ENCODE measurements around the gene FBXO40. TPM values are rescaled to one million over a fixed set of nuclear protein-coding genes. Genes with fewer than 3 reads are reported as not detected.

FBXO40 gene
- total RNA-seq, 4 donors from 2014 or later, result 0.08 to 0.16 TPM; not detected in 2

DNA sequence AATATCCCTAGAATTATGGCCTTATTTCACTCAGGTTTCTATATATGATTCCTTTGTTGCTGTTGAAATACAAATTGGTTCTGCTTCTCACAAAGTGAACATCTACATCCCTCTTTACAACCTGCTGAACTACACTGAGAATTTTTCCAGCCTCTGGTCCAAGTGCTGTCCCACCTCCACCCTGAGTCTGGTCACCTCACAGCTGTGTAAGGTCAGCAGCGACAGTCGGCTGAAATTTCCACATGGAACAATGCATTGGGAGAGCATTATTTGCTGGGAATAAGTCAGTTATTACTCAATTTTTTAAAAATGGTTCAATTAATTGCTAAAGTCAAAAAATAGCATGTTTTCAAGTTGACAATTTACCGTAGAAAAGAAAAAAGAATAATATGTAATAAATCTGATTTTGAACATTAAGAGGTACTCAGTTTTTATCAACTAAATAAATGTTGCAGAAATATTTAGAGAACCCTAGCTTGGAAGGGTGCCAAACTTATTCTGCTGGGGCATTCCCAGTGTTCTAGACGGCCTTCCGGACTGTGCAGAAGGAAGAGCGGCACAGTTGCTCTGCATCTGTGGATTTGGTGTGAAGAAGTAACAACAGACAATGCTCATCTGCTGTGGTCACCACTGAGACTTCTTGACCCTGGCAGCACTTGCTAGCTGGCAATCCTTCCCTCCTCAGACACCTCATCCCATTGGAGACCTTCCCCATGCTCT, 65.7 kb downstream of the FBXO40 start:
- ATAC-seq, result no peak
- Histone ChIP-seq H3K27ac (no peak overlapping the region), H3K4me3 (peak overlapping the region in 1 of 2 donors; percentile 21), H3K4me1 (no peaks in the 10 kb centered on the region), H3K9me3 (no peaks in the 10 kb centered on the region), H3K36me3 (peaks cover 4 to 16% of the 10 kb centered on the region in 2 donors), H3K27me3 (no peaks in the 10 kb centered on the region)
- TF ChIP-seq POLR2A (IDR thresholded peaks at IDR 0.05) (no peak), EP300 (IDR thresholded peaks at IDR 0.05) (no peak), CTCF (IDR thresholded peaks at IDR 0.05) (no peak), POLR2AphosphoS5 (IDR thresholded peaks at IDR 0.05) (no peak)
- WGBS, 2 donors (ENCODE audit: low coverage in 1 of 2), result 69 to 75% methylated on average over 6 of the region's 6 CpGs

DNA sequence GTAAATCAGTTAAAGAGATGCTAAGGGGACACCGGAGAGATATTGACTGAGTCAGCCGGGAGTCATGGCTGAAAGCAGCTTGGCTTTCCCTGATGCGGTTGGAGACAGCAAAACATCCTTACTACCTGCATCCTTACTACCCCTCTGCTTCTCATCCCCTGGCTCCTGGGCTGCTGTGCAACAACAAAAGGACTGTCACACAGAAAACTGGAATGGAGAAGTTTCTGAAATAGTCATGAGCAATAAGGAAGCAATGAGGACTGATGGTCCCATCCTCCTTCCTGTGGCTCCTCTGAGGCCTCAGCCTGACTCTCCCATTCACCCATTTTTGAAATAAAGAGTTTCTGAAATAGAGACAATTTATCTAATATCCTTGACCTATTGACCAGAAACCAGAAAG, 66.4 kb downstream of the FBXO40 start:
- Histone ChIP-seq H3K27ac (no peak overlapping the region), H3K36me3 (peaks cover 4 to 24% of the 10 kb centered on the region in 2 donors), H3K9me3 (no peaks in the 10 kb centered on the region), H3K27me3 (no peaks in the 10 kb centered on the region), H3K4me1 (no peaks in the 10 kb centered on the region), H3K4me3 (peak overlapping the region in 1 of 2 donors; percentile 32)
- TF ChIP-seq CTCF (IDR thresholded peaks at IDR 0.05) (no peak), POLR2A (IDR thresholded peaks at IDR 0.05) (no peak), POLR2AphosphoS5 (IDR thresholded peaks at IDR 0.05) (no peak), EP300 (IDR thresholded peaks at IDR 0.05) (no peak)
- no peak for ATAC-seq
- WGBS, 2 donors (ENCODE audit: low coverage in 1 of 2), result 100% methylated on average over 2 of the region's 3 CpGs; no CpG with 5 or more reads in 1 of the 2 donors

DNA sequence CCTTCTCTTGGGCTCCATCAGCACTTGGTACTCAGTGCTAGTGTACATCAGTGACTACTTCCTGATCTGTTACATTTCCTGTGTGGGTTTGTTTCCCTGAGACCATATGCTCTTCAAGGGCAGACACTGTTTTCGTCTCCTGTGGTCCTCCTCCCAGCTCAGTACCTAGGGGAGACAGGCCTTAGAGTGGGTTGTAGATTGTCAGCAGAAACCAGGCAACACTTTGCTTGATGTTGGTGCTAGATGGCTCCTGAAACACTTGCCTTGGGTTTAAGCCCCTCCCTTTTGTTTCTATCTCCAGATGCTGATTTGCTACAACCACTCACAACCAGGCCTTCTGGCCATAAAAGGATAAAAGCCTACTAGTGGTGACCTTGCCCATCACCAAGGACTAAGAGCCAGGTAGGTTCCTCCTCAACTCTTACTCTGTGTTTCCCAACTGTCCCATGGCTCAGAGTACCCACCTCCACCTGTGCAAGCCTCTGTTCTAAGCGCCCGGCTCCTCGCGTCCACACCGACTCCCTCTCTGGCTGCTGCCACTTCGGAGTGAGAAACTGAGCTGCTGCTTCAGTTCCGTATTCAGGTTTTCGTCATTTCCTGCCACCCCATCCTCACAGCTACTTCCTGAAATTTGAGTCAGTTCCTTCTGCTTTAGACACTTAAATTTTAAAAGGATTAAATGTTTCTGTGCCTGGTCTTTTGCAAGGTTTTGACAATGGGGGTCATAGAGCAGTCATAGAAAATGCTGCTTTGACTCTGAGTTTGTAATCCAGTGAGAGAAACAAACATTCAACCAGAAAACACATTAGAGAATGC, 67.4 kb downstream of the FBXO40 start, which contains the start of gene HCLS1:
Gene HCLS1, minus strand, starts transcription at position 548 of the 816 bp plus-strand sequence. CDS start 2,556 bp downstream, outside the sequence.
- peak within 1 kb of the TSS in 1 of 2 donors; percentile 32 for H3K4me3 ChIP-seq
- 77 to 98% methylated on average over 7 to 8 of the region's 9 CpGs for WGBS, 2 donors (ENCODE audit: low coverage in 1 of 2)
- peak; percentile 25 for ATAC-seq
- no peaks in the 10 kb centered on the region for H3K9me3 ChIP-seq
- H3K36me3 ChIP-seq, result peaks cover 4 to 33% of the 10 kb centered on the region in 2 donors
- H3K27me3 ChIP-seq, result no peaks in the 10 kb centered on the region
- TF ChIP-seq POLR2A (IDR thresholded peaks at IDR 0.05) (peak; percentile 24 to 48), EP300 (IDR thresholded peaks at IDR 0.05) (no peak), POLR2AphosphoS5 (IDR thresholded peaks at IDR 0.05) (peak; percentile 44), CTCF (IDR thresholded peaks at IDR 0.05) (no peak)
- peak within 1 kb of the TSS in 3 of 4 donors; percentile 50 to 63 (median 54) for H3K27ac ChIP-seq
- peaks cover 0 to 2% (median 0%) of the 10 kb centered on the region in 3 donors for H3K4me1 ChIP-seq

DNA sequence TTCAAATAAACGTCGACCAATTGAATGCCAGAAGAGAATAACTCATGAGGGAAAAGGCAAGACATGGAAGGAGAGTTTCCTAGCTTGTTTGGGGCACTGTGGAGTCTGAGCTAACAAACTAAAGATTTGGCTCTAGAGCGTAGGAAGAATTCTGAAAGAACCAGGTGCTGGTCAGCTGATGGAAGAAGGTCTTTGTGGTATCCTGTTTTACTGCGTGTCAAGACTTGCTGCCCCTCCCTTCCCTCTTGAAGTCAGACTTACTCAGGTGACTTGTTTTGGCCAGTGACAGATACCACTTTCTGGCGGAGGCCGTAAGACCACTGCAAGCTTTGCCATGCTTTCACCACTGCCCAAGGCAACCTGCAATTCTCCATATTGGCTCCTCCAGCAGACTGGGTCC, 68.2 kb downstream of the FBXO40 start:
- 84 to 91% methylated on average over 5 to 6 of the region's 6 CpGs for WGBS, 2 donors (ENCODE audit: low coverage in 1 of 2)
- no peak for ATAC-seq
- H3K9me3 ChIP-seq, result no peaks in the 10 kb centered on the region
- H3K27me3 ChIP-seq, result no peaks in the 10 kb centered on the region
- no peak for TF ChIP-seq POLR2A (IDR thresholded peaks at IDR 0.05)
- no peak overlapping the region for H3K4me3 ChIP-seq
- peaks cover 0 to 7% (median 0%) of the 10 kb centered on the region in 3 donors for H3K4me1 ChIP-seq
- H3K36me3 ChIP-seq, result peaks cover 4 to 41% of the 10 kb centered on the region in 2 donors
- H3K27ac ChIP-seq, result peak overlapping the region in 2 of 4 donors; percentile 50 to 63

DNA sequence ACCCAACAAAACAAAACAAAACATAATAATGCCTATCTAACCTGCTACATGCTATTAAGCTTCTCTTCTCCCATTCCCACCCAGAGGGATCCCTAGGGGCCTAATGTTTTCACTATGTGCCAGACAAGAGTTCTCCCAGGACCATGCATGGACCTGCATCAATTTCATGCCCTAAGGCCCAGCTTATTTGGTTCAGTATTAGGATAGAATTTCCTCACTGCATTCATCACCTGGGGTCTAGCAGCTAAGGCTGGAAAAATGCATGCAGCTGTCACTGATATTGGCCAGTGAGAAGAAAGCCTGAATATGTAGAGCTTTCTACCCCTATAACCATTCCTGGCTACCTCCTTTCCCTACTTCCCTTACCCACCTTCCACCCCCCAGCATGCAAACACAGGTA, 69.6 kb downstream of the FBXO40 start:
- H3K9me3 ChIP-seq, result no peaks in the 10 kb centered on the region
- TF ChIP-seq POLR2A (IDR thresholded peaks at IDR 0.05), result no peak
- TF ChIP-seq POLR2AphosphoS5 (IDR thresholded peaks at IDR 0.05), result no peak
- no peak for TF ChIP-seq EP300 (IDR thresholded peaks at IDR 0.05)
- no peak for TF ChIP-seq CTCF (IDR thresholded peaks at IDR 0.05)
- no peaks in the 10 kb centered on the region for H3K27me3 ChIP-seq
- no peak overlapping the region for H3K4me3 ChIP-seq
- peaks cover 0 to 7% (median 0%) of the 10 kb centered on the region in 3 donors for H3K4me1 ChIP-seq
- H3K27ac ChIP-seq, result no peak overlapping the region
- ATAC-seq, result no peak
- H3K36me3 ChIP-seq, result peaks cover 15 to 55% of the 10 kb centered on the region in 2 donors
